RWPE1 (cell line): ENCODE data around the gene SH2D3C.

Experiments used
- CTCF ChIA-PET: fragments of 350-600 bp; sonication (Branson Sonifier 250); formaldehyde crosslinking; extraction: SDS; loops from one replicate; lab custom pipeline; 2021; lab: Yijun Ruan, JAX
- POLR2A ChIA-PET: fragments of 400-600 bp; formaldehyde crosslinking; extraction: SDS; loops from one replicate; lab custom pipeline; 2020; ENCODE audit warnings: antibody characterized with exemption; ENCODE audit not compliant: low non-redundant PET; lab: Yijun Ruan, JAX
- DNase-seq: peaks from one replicate; pipeline ENCODE4 v3.0.0; 2012; ENCODE audit warnings: low spot score
- H3K27ac ChIP-seq: fragments of 450-650 bp; 2 replicates; pipeline ENCODE4 v1.5.1; 2017
- CTCF ChIP-seq: fragments of 450-650 bp; conservative IDR thresholded peaks from 2 replicates; pipeline ENCODE4 v1.5.1; 2017; ENCODE audit warnings: low read depth, mild to moderate bottlenecking

SH2D3C gene

GRCh38 chr9:127778280-127779135, at the start of gene SH2D3C:
Gene SH2D3C, minus strand, starts transcription at chr9:127778666. Its CDS starts 39 bp downstream, at chr9:127778627.
- no peak for DNase-seq
- CTCF ChIA-PET = interaction anchor here (1.6 kb wide), 1 partner anchor 44 kb away, joined by 11 read pairs; the partner anchor contains the start of gene TOR2A
- no peak for TF ChIP-seq CTCF
- POLR2A ChIA-PET = interaction anchor here (0.6 kb wide), 1 partner anchor 1232 kb away, joined by 5 read pairs; no protein-coding TSS in a partner anchor
- peak within 1 kb of the TSS; percentile 55 for H3K27ac ChIP-seq

- peak overlapping the region; percentile 31 for H3K27ac ChIP-seq
- DNase-seq = no peak
- TF ChIP-seq CTCF = no peak
- ChIA-PET CTCF (interaction anchor here (0.6 to 0.7 kb wide), 2 partner anchors 9 to 29 kb away, joined by 3 read pairs; no protein-coding TSS in a partner anchor), POLR2A (interaction anchor here (0.6 kb wide), 1 partner anchor 88 kb away, joined by 3 read pairs; no protein-coding TSS in a partner anchor)
Observed at GRCh38 chr9:127826253-127826913, 47.9 kb upstream of the SH2D3C start.

GRCh38 chr9:127825319-127826051, 47.0 kb upstream of the SH2D3C start:
- ChIA-PET CTCF (interaction anchor here (1.0 to 1.1 kb wide), 2 partner anchors 23 to 90 kb away, joined by 4 read pairs; partner anchors contain the start of genes FPGS and TOR2A), POLR2A (no interaction called here)
- DNase-seq = no peak
- no peak; the same call in 1 of the 2 replicates for TF ChIP-seq CTCF
- peak overlapping the region; percentile 31 for H3K27ac ChIP-seq

- TF ChIP-seq CTCF = no peak
- ChIA-PET CTCF (no interaction called here), POLR2A (interaction anchor here (0.6 kb wide), 1 partner anchor 17 kb away, joined by 3 read pairs; no protein-coding TSS in a partner anchor)
- DNase-seq = no peak
- no peak overlapping the region for H3K27ac ChIP-seq
Observed at GRCh38 chr9:127822108-127822507, 43.6 kb upstream of the SH2D3C start.

GRCh38 chr9:127818574-127818973, 40.1 kb upstream of the SH2D3C start:
- DNase-seq = no peak
- ChIA-PET CTCF (interaction anchor here (1.4 to 2.1 kb wide), 2 partner anchors 14 to 51 kb away, joined by 3 to 10 read pairs; no protein-coding TSS in a partner anchor), POLR2A (interaction anchor here (0.7 kb wide), 2 partner anchors 17 to 34 kb away, joined by 3 read pairs; no protein-coding TSS in a partner anchor)
- peak overlapping the region; percentile 68 for H3K27ac ChIP-seq
- no peak for TF ChIP-seq CTCF
